BE2C (cell line): ENCODE data around the gene SLC35D1.
A peak's percentile ranks its signal among the peaks of the same experiment; 100 is the strongest.

ENCODE experiments used
- DNase-seq: peaks from one replicate; pipeline ENCODE4 v3.0.0-alpha.2; 2020
- H3K27me3 ChIP-seq: fragments of 250-450 bp; sonication (Bioruptor Pico); 2 replicates; pipeline ENCODE4 v1.5.1; 2020; ENCODE audit warnings: mild to moderate bottlenecking
- H3K36me3 ChIP-seq: fragments of 250-450 bp; sonication (Bioruptor Pico); 2 replicates; pipeline ENCODE4 v1.5.1; 2020; ENCODE audit warnings: mild to moderate bottlenecking
- H3K4me1 ChIP-seq: fragments of 250-450 bp; sonication (Bioruptor Pico); 2 replicates; pipeline ENCODE4 v1.5.1; 2020
- H3K4me3 ChIP-seq: 2 replicates; pipeline ENCODE4 v1.5.1; 2011; ENCODE audit warnings: low read depth, low read length
- H3K9me3 ChIP-seq: fragments of 250-450 bp; sonication (Bioruptor Pico); 2 replicates; pipeline ENCODE4 v1.5.1; 2020
- CTCF ChIP-seq: IDR thresholded peaks from 2 replicates; pipeline ENCODE4 v1.5.1; 2012; ENCODE audit warnings: mild to moderate bottlenecking, low read depth, low read length

Gene SLC35D1

GRCh38 chr1:67053535-67053784 lies 488 bp downstream of the SLC35D1 start:
- peak overlapping the region; percentile 79 for H3K4me3 ChIP-seq
- no peak for TF ChIP-seq CTCF
- H3K9me3 ChIP-seq: no peaks in the 10 kb centered on the region
- no peaks in the 10 kb centered on the region for H3K36me3 ChIP-seq
- peak; percentile 40 for DNase-seq
- H3K27me3 ChIP-seq: no peaks in the 10 kb centered on the region
- H3K4me1 ChIP-seq: no peaks in the 10 kb centered on the region

- no peaks in the 10 kb centered on the region for H3K36me3 ChIP-seq
- no peak for TF ChIP-seq CTCF
- H3K4me3 ChIP-seq: peak overlapping the region; percentile 79
- DNase-seq: peak; percentile 11
- no peaks in the 10 kb centered on the region for H3K9me3 ChIP-seq
- H3K4me1 ChIP-seq: no peaks in the 10 kb centered on the region
- no peaks in the 10 kb centered on the region for H3K27me3 ChIP-seq
Measured at GRCh38 chr1:67052741-67053534, 1.0 kb downstream of the SLC35D1 start.

GRCh38 chr1:67051196-67051595 lies 2.8 kb downstream of the SLC35D1 start:
- no peak for DNase-seq
- Histone ChIP-seq H3K36me3 (no peaks in the 10 kb centered on the region), H3K27me3 (no peaks in the 10 kb centered on the region), H3K4me1 (no peaks in the 10 kb centered on the region), H3K4me3 (no peak overlapping the region), H3K9me3 (no peaks in the 10 kb centered on the region)
- TF ChIP-seq CTCF: no peak

- DNase-seq: no peak
- H3K36me3 ChIP-seq: no peaks in the 10 kb centered on the region
- no peak for TF ChIP-seq CTCF
Measured at GRCh38 chr1:67044631-67045270, 9.2 kb downstream of the SLC35D1 start.

GRCh38 chr1:67043366-67043765 lies 10.6 kb downstream of the SLC35D1 start:
- H3K36me3 ChIP-seq: no peaks in the 10 kb centered on the region
- H3K4me1 ChIP-seq: no peaks in the 10 kb centered on the region
- H3K27me3 ChIP-seq: no peaks in the 10 kb centered on the region
- no peaks in the 10 kb centered on the region for H3K9me3 ChIP-seq
- no peak overlapping the region for H3K4me3 ChIP-seq
- no peak for TF ChIP-seq CTCF
- no peak for DNase-seq

More at GRCh38 chr1:67044631-67045270, 9.2 kb downstream of the SLC35D1 start:
- no peaks in the 10 kb centered on the region for H3K4me1 ChIP-seq
- no peaks in the 10 kb centered on the region for H3K27me3 ChIP-seq
- H3K9me3 ChIP-seq: no peaks in the 10 kb centered on the region
- H3K4me3 ChIP-seq: no peak overlapping the region

GRCh38 chr1:67041841-67042503 lies 12.0 kb downstream of the SLC35D1 start:
- Histone ChIP-seq H3K4me1 (no peaks in the 10 kb centered on the region), H3K4me3 (no peak overlapping the region), H3K36me3 (no peaks in the 10 kb centered on the region), H3K27me3 (no peaks in the 10 kb centered on the region), H3K9me3 (no peaks in the 10 kb centered on the region)
- DNase-seq: no peak
- TF ChIP-seq CTCF: no peak
